ENCODE data around the gene PSMG2. TPM values are rescaled to one million over a fixed set of nuclear protein-coding genes. Genes with fewer than 3 reads are reported as not detected.
A peak's percentile ranks its signal among the peaks of the same experiment; 100 is the strongest.

The PSMG2 gene
- total RNA-seq, 1 experiment from 2014 or later: 63.1 TPM

- Histone ChIP-seq H3K36me3 (ENCODE audit: control insufficient read depth, insufficient read depth, low read length) (no peaks in the 10 kb centered on the region; the same call in 1 of the 2 replicates), H3K4me3 (ENCODE audit: low read depth in 2 of 2, low read length in 2 of 2) (peak within 1 kb of the TSS; percentile 62 to 73), H3K27me3 (ENCODE audit: control insufficient read depth, insufficient read depth, low read length) (no peaks in the 10 kb centered on the region), H3K9me3 (ENCODE audit: control insufficient read depth, insufficient read depth, low read depth, low read length) (no peaks in the 10 kb centered on the region), H3K27ac (ENCODE audit: low read length) (peak within 1 kb of the TSS; percentile 84), H3K4me1 (ENCODE audit: control insufficient read depth, insufficient read depth, low read length) (peaks cover 14% of the 10 kb centered on the region)
- BruUV-seq (replicated peaks): no TSS peak
- POLR2A ChIA-PET: interaction anchor here (0.6 kb wide), 1 partner anchor 281 kb away, joined by 4 read pairs; the partner anchor contains the start of gene AFG3L2
- DNase-seq (ENCODE audit: low read depth, low spot score) (no peak), ATAC-seq (peak; percentile 92)
- in situ Hi-C loops (cut with HindIII; ENCODE audit: low pct_unique_long_range_greater_than_20kb, low sequenced_read_pairs) (no loop called here), intact Hi-C loops (cut with micrococcal nuclease; ENCODE audit: unreplicated experiment) (loop anchor here (10.0 kb wide), 1 partner anchor 103 kb away; no protein-coding TSS in a partner anchor)
- TF ChIP-seq CTCF (IDR thresholded peaks at IDR 0.05) (no peak), POLR2AphosphoS5 (IDR thresholded peaks at IDR 0.05; ENCODE audit: low read depth, low read length) (peak; percentile 51; the same call in 1 of the 2 replicates), REST (IDR thresholded peaks at IDR 0.05; ENCODE audit: insufficient read depth in 1 of 2, low read depth in 2 of 2, low read length in 1 of 2) (no peak)
- CTCF ChIA-PET: interaction anchor here (0.7 kb wide), 1 partner anchor 119 kb away, joined by 3 read pairs; no protein-coding TSS in a partner anchor
Measured at GRCh38 chr18:12657684-12658425, 45.0 kb upstream of the PSMG2 start, which contains the start of gene SPIRE1. Gene SPIRE1 (minus strand): TSS chr18:12658107. CDS start chr18:12657866, 241 bp downstream.

GRCh38 chr18:12658426-12659138 is 44.3 kb upstream of the PSMG2 start:
- POLR2A ChIA-PET: no interaction called here
- ATAC-seq: peak; percentile 67
- CTCF ChIA-PET: interaction anchor here (0.7 kb wide), 1 partner anchor 118 kb away, joined by 3 read pairs; no protein-coding TSS in a partner anchor
- no peaks in the 10 kb centered on the region for H3K27me3 ChIP-seq (ENCODE audit: control insufficient read depth, insufficient read depth, low read length)
- TF ChIP-seq SIN3A (IDR thresholded peaks at IDR 0.05; ENCODE audit: borderline replicate concordance, insufficient read depth, low read depth, low read length): no peak
- TF ChIP-seq POLR2AphosphoS5 (IDR thresholded peaks at IDR 0.05; ENCODE audit: low read depth, low read length): no peak
- no peak for TF ChIP-seq CTCF (IDR thresholded peaks at IDR 0.05)
- no peak for TF ChIP-seq TCF7L2 (IDR thresholded peaks at IDR 0.05; ENCODE audit: low read depth, low read length)
- TF ChIP-seq REST (IDR thresholded peaks at IDR 0.05; ENCODE audit: insufficient read depth in 1 of 2, low read depth in 2 of 2, low read length in 1 of 2): no peak
- H3K27ac ChIP-seq (ENCODE audit: low read length): peak overlapping the region; percentile 75
- BruUV-seq (replicated peaks): no TSS peak
- peak overlapping the region; percentile 62 to 73 for H3K4me3 ChIP-seq (ENCODE audit: low read depth in 2 of 2, low read length in 2 of 2)
- intact Hi-C loops (cut with micrococcal nuclease; ENCODE audit: unreplicated experiment) (loop anchor here (1.0 to 10.0 kb wide), 2 partner anchors 104 to 267 kb away; no protein-coding TSS in a partner anchor), in situ Hi-C loops (cut with HindIII; ENCODE audit: low pct_unique_long_range_greater_than_20kb, low sequenced_read_pairs) (no loop called here)
- peaks cover 7% of the 10 kb centered on the region for H3K4me1 ChIP-seq (ENCODE audit: control insufficient read depth, insufficient read depth, low read length)
- no peaks in the 10 kb centered on the region for H3K9me3 ChIP-seq (ENCODE audit: control insufficient read depth, insufficient read depth, low read depth, low read length)
- DNase-seq (ENCODE audit: low read depth, low spot score): no peak
- no peaks in the 10 kb centered on the region; the same call in 1 of the 2 replicates for H3K36me3 ChIP-seq (ENCODE audit: control insufficient read depth, insufficient read depth, low read length)
